Amniotic stem cell (primary cell): ENCODE results near the gene IFNG-AS1.

Experiments
- DNase-seq: peaks from one replicate; lab custom pipeline; 2025; lab: John Stamatoyannopoulos, UW

IFNG-AS1 gene

GRCh38 chr12:68037616-68038255 lies 48.5 kb downstream of the IFNG-AS1 start:
- no peak for DNase-seq

- DNase-seq: no peak
Observed at GRCh38 chr12:68038650-68039049, 49.4 kb downstream of the IFNG-AS1 start.

GRCh38 chr12:68040450-68041075 lies 51.3 kb downstream of the IFNG-AS1 start:
- DNase-seq: peak; percentile 33

- DNase-seq: no peak
Observed at GRCh38 chr12:68042212-68042699, 53.0 kb downstream of the IFNG-AS1 start.

GRCh38 chr12:68043435-68043834 lies 54.2 kb downstream of the IFNG-AS1 start:
- no peak for DNase-seq

GRCh38 chr12:68048648-68049297 lies 59.5 kb downstream of the IFNG-AS1 start:
- no peak for DNase-seq

- DNase-seq: no peak
Observed at GRCh38 chr12:68056300-68056699, 67.1 kb downstream of the IFNG-AS1 start.

GRCh38 chr12:68063900-68064590 lies 74.8 kb downstream of the IFNG-AS1 start:
- no peak for DNase-seq

- DNase-seq: no peak
Observed at GRCh38 chr12:68065163-68065562, 75.9 kb downstream of the IFNG-AS1 start.

- DNase-seq: no peak
Observed at GRCh38 chr12:68065687-68066086, 76.4 kb downstream of the IFNG-AS1 start.

GRCh38 chr12:68067762-68068376 lies 78.6 kb downstream of the IFNG-AS1 start:
- no peak for DNase-seq

- DNase-seq: no peak
Observed at GRCh38 chr12:68069275-68069674, 80.0 kb downstream of the IFNG-AS1 start.
